HG02981 (cell line): ENCODE results near the gene XYLT2.

ENCODE experiments used
- ATAC-seq: cut with Tn5 transposase; IDR thresholded peaks from one replicate; pipeline ENCODE4 v1.9.1; 2021; ENCODE audit warnings: mild to moderate bottlenecking, moderate library complexity; ENCODE audit not compliant: unreplicated experiment

The XYLT2 gene

GRCh38 chr17:50348522-50349242 is 2.8 kb downstream of the XYLT2 start:
- ATAC-seq, result no peak

GRCh38 chr17:50349243-50349600 is 3.3 kb downstream of the XYLT2 start:
- no peak for ATAC-seq

GRCh38 chr17:50350733-50351132 is 4.8 kb downstream of the XYLT2 start:
- no peak for ATAC-seq

DNA sequence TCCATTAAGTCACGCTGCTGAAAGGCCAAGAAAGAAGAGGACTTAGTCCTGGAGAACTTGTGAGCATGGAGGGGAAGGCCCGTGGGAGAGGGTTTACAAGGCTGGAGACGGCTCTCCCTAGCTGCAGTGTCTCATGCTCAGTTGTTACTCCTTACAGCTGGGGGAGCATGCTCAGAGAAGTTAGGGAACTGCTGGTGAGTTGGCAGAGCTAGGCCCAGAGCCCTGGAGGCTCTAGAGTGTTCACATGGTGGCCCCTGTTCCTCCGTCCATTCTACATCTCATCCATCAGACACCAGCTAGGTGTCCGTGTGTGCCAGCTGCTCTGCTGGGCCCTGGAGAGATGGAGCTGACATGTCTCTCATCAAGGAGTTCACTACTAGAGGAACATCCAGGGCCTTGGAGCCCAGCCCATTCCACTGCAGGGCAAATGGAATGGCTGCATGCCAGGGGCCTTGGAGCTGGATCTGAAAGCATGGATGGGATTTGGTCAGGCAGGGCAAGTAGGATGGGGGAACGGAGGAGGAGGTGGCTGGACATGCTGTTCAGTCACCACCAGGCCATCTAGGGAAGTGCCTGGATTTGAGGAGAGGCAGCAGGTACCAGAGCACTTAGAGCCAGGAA is 6.3 kb downstream of the XYLT2 start:
- ATAC-seq, result no peak

- ATAC-seq, result no peak
Measured at GRCh38 chr17:50352693-50353599, 7.0 kb downstream of the XYLT2 start.

GRCh38 chr17:50353600-50354195 is 7.8 kb downstream of the XYLT2 start:
- no peak for ATAC-seq

DNA sequence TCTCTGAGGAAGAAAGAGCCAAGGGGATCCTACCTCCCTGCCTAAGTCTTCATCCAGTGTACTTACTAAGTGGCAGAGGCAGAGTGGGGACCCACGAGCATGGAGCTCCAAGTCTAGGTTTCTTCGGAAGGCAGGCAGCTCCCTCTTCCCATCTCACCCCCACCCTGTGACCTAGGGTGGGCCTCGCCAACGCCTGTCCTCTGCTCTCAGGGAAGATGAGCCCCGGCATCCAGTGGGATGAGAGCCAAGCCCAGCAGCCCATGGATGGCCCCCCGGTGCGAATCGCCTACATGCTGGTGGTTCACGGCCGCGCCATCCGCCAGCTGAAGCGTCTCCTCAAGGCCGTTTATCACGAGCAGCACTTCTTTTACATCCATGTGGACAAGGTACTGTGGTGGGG is 8.3 kb downstream of the XYLT2 start:
- ATAC-seq, result no peak

GRCh38 chr17:50354776-50355175 is 8.8 kb downstream of the XYLT2 start:
- ATAC-seq, result no peak

GRCh38 chr17:50355336-50355700 is 9.4 kb downstream of the XYLT2 start:
- ATAC-seq, result no peak

- no peak for ATAC-seq
Measured at GRCh38 chr17:50355701-50356341, 9.9 kb downstream of the XYLT2 start.

GRCh38 chr17:50356418-50356817 is 10.5 kb downstream of the XYLT2 start:
- ATAC-seq, result no peak

- no peak for ATAC-seq
Measured at GRCh38 chr17:50356892-50357510, 11.1 kb downstream of the XYLT2 start.

GRCh38 chr17:50358177-50358576 is 12.3 kb downstream of the XYLT2 start:
- no peak for ATAC-seq

- ATAC-seq, result no peak
Measured at GRCh38 chr17:50359005-50359699, 13.2 kb downstream of the XYLT2 start.

DNA sequence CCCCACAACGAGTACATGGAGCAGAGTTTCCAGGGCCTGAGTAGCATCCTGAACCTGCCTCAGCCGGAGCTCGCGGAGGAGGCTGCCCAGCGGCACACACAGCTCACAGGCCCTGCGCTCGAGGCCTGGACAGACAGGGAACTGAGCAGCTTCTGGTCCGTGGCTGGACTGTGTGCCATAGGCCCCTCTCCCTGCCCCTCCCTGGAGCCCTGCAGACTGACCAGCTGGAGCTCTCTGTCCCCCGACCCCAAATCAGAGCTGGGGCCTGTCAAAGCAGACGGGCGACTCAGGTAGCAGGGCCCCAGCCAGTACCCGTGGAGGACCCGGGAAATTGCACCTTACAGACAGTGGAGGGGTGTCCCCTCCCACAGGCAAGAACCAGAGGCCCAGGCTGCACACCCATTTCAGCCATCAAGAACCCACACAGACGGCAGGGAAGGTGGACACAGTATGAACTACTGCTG is 14.1 kb downstream of the XYLT2 start:
- ATAC-seq, result no peak

DNA sequence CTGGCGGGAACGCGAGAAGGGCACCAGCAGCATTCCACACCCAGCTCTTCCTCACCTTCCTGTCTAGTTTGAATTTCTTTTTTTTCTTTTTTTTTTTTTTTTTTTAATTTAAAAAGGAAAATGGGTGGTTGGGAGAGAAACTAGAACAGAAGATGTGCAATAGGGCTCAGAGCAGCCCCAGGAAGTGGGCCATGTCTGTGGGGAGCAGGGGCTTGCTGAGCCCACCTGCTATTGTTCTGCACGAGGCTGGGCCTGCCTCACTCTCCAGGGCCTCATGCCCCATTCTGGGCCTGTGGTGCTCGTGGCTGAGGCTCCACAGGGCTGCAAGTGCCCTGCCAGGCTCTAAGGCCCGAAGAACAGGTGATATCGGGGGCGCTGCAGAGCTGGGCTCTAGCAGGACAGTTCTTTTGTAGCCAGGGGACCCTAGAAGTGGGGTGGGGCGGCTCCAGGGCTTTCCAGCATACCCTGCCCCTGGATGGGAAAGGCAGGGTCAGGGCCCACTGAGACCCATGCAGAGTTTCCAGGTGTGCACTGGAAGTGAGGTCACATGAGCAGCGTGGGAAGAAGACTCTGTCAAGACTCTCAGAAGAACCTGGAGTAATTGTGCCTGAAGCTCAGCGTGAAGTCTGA is 14.7 kb downstream of the XYLT2 start:
- ATAC-seq, result no peak

DNA sequence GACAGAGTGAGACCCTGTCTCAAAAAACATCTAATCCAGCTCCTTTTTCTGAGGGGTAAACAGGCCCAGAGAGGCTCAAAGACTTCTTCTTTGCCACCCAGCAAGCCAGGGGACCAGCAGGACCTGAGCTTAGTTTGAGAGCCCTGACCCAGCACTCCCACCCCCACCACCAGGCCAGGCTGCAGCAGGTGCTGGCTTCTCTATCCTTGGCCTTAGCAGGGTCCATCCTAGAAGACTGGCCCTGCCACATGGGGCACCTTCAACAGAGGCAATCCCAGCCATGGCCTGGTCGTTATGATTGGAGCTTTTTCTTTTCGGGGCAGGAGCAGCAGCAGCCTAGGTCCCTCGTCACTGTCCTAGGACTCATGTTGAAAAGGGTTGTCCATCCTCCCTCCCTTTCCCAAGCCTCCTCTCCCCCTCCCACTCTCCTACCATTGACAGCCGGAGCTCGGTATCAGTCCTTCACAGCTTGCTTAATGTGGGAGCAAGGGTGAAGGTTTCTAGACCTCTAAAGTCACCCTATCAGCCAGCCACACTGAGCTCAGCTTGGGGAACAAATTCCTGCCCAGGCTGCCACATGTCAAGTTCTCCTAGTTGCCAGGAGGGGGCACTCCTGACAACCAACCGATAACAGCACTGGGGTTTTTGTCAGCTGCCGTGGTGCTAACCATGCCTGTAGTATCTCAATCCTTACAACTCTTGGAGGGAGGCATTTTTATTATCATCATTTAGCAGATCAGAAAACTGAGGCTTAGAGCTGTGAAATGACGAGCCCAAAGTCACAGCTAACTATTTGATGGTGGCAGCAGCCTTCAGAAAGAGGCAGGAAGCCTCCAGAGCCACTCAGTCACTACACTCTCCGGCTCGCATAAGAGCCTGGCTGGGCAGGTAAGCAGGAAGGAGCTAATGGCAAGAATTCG is 15.9 kb downstream of the XYLT2 start:
- peak; percentile 51 for ATAC-seq

DNA sequence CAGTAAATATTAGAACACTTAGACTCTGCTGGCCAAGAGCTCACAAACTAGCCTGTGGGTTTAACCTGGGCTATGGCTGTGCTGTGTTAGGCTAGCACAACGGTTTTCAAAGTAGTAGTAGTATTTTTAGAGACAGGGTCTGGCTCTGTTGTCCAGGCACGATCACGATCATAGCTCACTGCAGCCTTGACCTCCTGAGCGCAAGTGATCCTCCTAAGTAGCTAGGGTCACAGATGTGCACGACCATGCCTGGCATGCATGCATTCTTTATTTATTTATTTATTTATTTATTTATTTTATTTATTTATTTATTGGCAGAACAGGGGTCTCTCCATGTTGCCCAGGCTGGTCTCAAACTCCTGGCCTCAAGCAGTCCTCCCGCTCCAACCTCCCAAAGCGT is 16.7 kb downstream of the XYLT2 start:
- ATAC-seq, result no peak
